Uterus (tissue), 2 donors: ENCODE data around the gene COL5A2.

Source experiments
- CTCF ChIP-seq, 4 experiments: fragments of 200-600 bp in 2 of 4; fragments of 450-650 bp in 2 of 4; sonication (generic) in 2 of 4; IDR thresholded peaks; one replicate each; pipeline ENCODE4 v1.5.1; 2016 to 2019; ENCODE audit warnings: antibody characterized with exemption in 4 of 4, mild to moderate bottlenecking in 2 of 4, moderate library complexity in 1 of 4
- POLR2A ChIP-seq, 2 donors: fragments of 450-650 bp; IDR thresholded peaks; one replicate each; pipeline ENCODE4 v1.6.1; 2016; ENCODE audit warnings: antibody characterized with exemption in 2 of 2, mild to moderate bottlenecking in 1 of 2, moderate library complexity in 1 of 2

- no peak for TF ChIP-seq CTCF (IDR thresholded peaks at IDR 0.05)
- TF ChIP-seq POLR2A (IDR thresholded peaks at IDR 0.05): no peak
These were observed 45.5 kb upstream of the COL5A2 start for GRCh38 chr2:189225032-189225431.
